Right lobe of liver (tissue), 4 donors: ENCODE measurements around the gene COL7A1.

Experiments used
- CTCF ChIP-seq, 4 donors: fragments of 200-600 bp in 3 of 4; fragments of 450-650 bp in 1 of 4; IDR thresholded peaks; one replicate each; pipeline versions ENCODE4 v1.5.1 to v1.8.0; 2016 to 2022; ENCODE audit warnings: antibody characterized with exemption in 4 of 4, mild to moderate bottlenecking in 2 of 4
- POLR2A ChIP-seq: fragments of 450-650 bp; IDR thresholded peaks from one replicate; pipeline ENCODE4 v1.6.1; 2017; ENCODE audit warnings: antibody characterized with exemption, mild to moderate bottlenecking
- donor health status: DM: no; HTN: no; CAD: no.
- donor health status: DM: no; HTN: no; CAD: no.
- donor health status: DM: no; HTN: yes; CAD: no.

DNA sequence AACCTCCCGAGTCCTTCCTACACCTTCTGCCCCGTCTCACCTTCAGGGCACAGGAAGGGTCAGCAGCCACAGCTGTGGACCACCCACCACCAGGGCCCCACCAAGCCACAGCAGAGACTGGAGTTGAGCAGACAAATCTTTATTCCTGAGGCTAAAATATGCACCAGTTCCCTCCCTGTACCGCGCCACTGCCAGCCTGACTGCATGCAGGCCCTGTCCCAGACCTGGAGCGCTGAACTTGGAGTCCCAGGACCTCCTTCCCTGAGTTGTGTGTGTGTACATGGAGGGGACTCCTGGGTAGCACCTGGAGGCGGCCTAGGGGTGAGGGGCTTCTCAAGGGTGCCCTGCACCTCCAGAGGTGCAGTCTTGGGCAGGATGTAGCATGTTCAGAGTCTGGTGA, 30.5 kb upstream of the COL7A1 start:
- no peak for TF ChIP-seq CTCF (IDR thresholded peaks at IDR 0.05)
- TF ChIP-seq POLR2A = no peak
